Sigmoid colon (tissue), 7 donors: ENCODE measurements around the gene MCM3. TPM values are rescaled to one million over a fixed set of nuclear protein-coding genes. Genes with fewer than 3 reads are reported as not detected.

Experiments
- DNase-seq: peaks from one replicate; pipeline ENCODE4 v3.0.0-alpha.2; 2019
- H3K27ac ChIP-seq, 4 donors: fragments of 200-600 bp; sonication (generic); one replicate each; pipeline ENCODE4 v1.5.1; 2016 to 2019; ENCODE audit warnings: mild to moderate bottlenecking in 1 of 4
- H3K27me3 ChIP-seq, 3 donors: fragments of 200-600 bp; sonication (generic); one replicate each; pipeline ENCODE4 v1.5.1; 2019; ENCODE audit warnings: mild to moderate bottlenecking in 1 of 3
- H3K36me3 ChIP-seq, 4 donors: fragments of 200-600 bp; sonication (generic); one replicate each; pipeline ENCODE4 v1.5.1; 2016 to 2019
- H3K4me1 ChIP-seq, 4 donors: fragments of 200-600 bp; sonication (generic); one replicate each; pipeline ENCODE4 v1.5.1; 2017 to 2019
- H3K4me3 ChIP-seq, 4 donors: fragments of 200-600 bp; sonication (generic); one replicate each; pipeline ENCODE4 v1.5.1; 2017 to 2019; ENCODE audit warnings: mild to moderate bottlenecking in 2 of 4, moderate library complexity in 1 of 4
- H3K9me3 ChIP-seq, 4 donors: fragments of 200-600 bp in 3 of 4; sonication (generic) in 3 of 4; one replicate each; pipeline versions ENCODE4 v1.5.1 to v1.6.1; 2013 to 2019
- EP300 ChIP-seq, 4 donors: sonication (generic); formaldehyde crosslinking; IDR thresholded peaks; one replicate each; pipeline ENCODE4 v1.6.1; 2017; ENCODE audit warnings: antibody characterized with exemption in 4 of 4
- POLR2A ChIP-seq, 2 donors: fragments of 450-650 bp; IDR thresholded peaks; one replicate each; pipeline ENCODE4 v1.6.1; 2016; ENCODE audit warnings: antibody characterized with exemption in 2 of 2, mild to moderate bottlenecking in 2 of 2, moderate library complexity in 2 of 2
- POLR2AphosphoS5 ChIP-seq, 4 donors: sonication (generic); formaldehyde crosslinking; IDR thresholded peaks; one replicate each; pipeline ENCODE4 v1.6.1; 2017; ENCODE audit warnings: antibody characterized with exemption in 4 of 4
- WGBS, 2 donors: extraction: QIAGEN DNeasy Blood & Tissue Kit; methylation state at CpG; one replicate each; pipeline ENCODE4 v1.1.7; 2013; 5-methylcytosine and 5-hydroxymethylcytosine counted together
- intact Hi-C: fragments of 100-400 bp; cut with DNase I; formaldehyde crosslinking; loops from one replicate; pipeline ENCODE4 v1.15.1; 2023
- polyA plus RNA-seq, 3 donors: library from polyadenylated mRNA; stranded (reverse); fragments of 200-250 nt; gene quantifications; one replicate each; pipeline ENCODE4 v1.2.3, GENCODE V29; 2013
- total RNA-seq, 4 donors: library from RNA; depleted of rRNA; stranded (reverse); fragments of >200 nt; gene quantifications; one replicate each; pipeline ENCODE4 v1.1.0, GENCODE V29; 2016
- TF ChIP-seq, protein P1 (sequence below), 4 experiments: fragments of 450-650 bp in 3 of 4; fragments of 200-600 bp in 1 of 4; IDR thresholded peaks; one replicate each; pipeline ENCODE4 v1.5.1; 2016 to 2019; ENCODE audit warnings: antibody characterized with exemption in 4 of 4, mild to moderate bottlenecking in 3 of 4, moderate library complexity in 2 of 4
- donor health status: healthy with polysubstance abuse.
- donor health status: Bipolar disorder and iron deficiency.
- donor health status: healthy.

The MCM3 gene
- total and polyA plus RNA-seq, 7 donors = 13.2 to 54.7 (median 32.7) TPM

DNA sequence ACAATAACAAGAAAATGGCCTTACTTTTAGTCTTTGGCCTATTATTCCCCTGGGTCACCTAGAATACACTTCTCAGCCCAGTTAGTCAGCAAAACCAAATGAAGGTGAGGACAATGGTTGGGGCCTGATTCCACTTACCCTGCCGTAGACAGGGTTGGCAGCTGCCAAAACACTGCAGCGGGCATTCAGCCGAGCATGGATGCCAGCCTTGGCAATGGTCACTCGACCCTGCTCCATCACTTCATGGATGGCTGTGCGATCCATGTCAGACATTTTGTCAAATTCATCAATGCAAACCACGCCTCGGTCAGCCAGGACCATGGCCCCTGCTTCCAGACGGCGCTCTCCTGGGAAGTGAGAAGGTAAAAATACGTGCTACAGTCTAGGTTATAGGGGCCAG is 8.4 kb downstream of the MCM3 start:
- Histone ChIP-seq H3K4me1 (no peaks in the 10 kb centered on the region), H3K36me3 (peaks cover 17 to 97% (median 45%) of the 10 kb centered on the region in 4 donors), H3K9me3 (no peaks in the 10 kb centered on the region), H3K27ac (no peak overlapping the region), H3K4me3 (no peak overlapping the region), H3K27me3 (no peaks in the 10 kb centered on the region)
- intact Hi-C loops = no loop called here
- TF ChIP-seq EP300 (IDR thresholded peaks at IDR 0.05) (no peak), POLR2AphosphoS5 (IDR thresholded peaks at IDR 0.05) (no peak), POLR2A (IDR thresholded peaks at IDR 0.05) (no peak)
- TF ChIP-seq, protein P1, sequence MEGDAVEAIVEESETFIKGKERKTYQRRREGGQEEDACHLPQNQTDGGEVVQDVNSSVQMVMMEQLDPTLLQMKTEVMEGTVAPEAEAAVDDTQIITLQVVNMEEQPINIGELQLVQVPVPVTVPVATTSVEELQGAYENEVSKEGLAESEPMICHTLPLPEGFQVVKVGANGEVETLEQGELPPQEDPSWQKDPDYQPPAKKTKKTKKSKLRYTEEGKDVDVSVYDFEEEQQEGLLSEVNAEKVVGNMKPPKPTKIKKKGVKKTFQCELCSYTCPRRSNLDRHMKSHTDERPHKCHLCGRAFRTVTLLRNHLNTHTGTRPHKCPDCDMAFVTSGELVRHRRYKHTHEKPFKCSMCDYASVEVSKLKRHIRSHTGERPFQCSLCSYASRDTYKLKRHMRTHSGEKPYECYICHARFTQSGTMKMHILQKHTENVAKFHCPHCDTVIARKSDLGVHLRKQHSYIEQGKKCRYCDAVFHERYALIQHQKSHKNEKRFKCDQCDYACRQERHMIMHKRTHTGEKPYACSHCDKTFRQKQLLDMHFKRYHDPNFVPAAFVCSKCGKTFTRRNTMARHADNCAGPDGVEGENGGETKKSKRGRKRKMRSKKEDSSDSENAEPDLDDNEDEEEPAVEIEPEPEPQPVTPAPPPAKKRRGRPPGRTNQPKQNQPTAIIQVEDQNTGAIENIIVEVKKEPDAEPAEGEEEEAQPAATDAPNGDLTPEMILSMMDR (IDR thresholded peaks at IDR 0.05) = no peak
- no peak for DNase-seq
- 95% methylated on average over 10 of the region's 10 CpGs for WGBS, 2 donors

DNA sequence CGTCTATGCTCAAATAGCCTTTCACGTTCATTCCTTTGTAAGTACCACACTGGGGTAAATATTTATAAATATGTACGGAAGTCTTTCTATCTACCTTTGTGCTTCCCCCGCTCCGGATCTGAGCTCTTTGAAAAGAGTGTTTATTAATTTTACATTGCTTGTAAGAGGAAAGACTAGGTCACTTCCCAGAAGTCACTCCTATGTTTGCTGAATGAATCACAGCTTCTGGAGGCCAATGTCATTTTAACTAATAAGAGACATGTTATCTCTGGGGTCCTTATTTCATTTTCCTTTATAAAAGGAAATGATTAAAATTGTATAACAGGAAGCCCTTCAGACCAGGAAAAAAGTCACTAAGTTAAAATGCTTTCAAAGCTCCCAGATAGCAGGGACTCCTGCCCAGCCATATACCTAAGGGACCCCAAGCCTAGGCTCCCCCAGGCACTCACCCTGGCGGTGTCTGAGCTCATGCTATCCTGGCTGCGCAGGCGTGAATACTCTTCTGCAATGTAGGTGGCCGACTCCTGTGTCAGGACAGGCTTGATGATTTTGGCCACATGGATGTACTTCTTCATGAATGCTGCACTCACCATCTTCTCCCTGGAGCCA is 12.6 kb downstream of the MCM3 start:
- no peaks in the 10 kb centered on the region for H3K4me1 ChIP-seq
- peaks cover 26 to 99% (median 49%) of the 10 kb centered on the region in 4 donors for H3K36me3 ChIP-seq
- peak overlapping the region in 1 of 4 donors; percentile 43 for H3K27ac ChIP-seq
- no peaks in the 10 kb centered on the region for H3K27me3 ChIP-seq
- no peaks in the 10 kb centered on the region for H3K9me3 ChIP-seq
- DNase-seq = no peak
- intact Hi-C loops = no loop called here
- no peak overlapping the region for H3K4me3 ChIP-seq
- no peak for TF ChIP-seq EP300 (IDR thresholded peaks at IDR 0.05)
- no peak for TF ChIP-seq POLR2AphosphoS5 (IDR thresholded peaks at IDR 0.05)
- TF ChIP-seq POLR2A (IDR thresholded peaks at IDR 0.05) = no peak
- TF ChIP-seq, protein P1 (IDR thresholded peaks at IDR 0.05) = no peak
- 86 to 88% methylated on average over 9 of the region's 9 CpGs for WGBS, 2 donors

DNA sequence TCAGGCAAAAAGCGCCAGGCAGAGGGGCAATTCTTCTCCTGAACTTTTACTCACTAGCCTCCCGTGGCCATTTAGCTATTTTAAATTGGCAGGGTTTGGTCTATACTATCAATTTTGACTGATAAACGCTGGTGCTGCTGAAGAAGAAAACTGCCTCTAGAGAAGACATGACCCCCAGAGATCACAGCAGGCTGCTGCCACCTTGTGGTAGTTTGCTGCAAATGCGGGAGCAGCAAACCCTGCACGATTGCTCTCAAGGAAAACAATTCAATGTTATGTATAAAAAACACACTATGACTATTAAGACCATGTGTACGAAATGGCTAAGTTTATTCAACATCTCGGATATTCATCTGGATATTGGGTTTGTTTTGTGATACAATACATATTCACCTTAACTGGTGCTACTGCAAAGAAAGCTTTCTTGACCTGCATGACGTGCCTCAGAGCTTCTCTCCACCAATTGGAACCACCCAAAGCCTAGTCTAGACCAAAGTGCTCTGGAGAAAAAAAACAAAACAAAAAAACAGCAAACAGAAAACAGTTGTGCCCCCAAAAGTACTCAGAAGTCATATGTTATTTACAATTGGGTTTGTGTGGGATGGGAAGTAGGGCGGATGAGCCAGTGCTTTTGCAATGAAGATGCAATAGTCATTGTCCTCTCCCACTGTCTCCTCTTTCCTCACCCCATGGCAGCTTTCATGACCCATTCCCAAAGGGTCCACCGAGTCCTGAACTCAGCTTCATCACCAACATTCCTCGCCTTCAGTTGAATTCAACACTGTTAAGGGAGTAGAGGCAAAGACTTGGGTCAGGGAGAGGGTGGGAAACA is 20.6 kb downstream of the MCM3 start:
- H3K36me3 ChIP-seq = peaks cover 6 to 52% (median 30%) of the 10 kb centered on the region in 4 donors
- no peak for DNase-seq
- 46 to 51% methylated on average over 11 of the region's 11 CpGs for WGBS, 2 donors
- H3K4me3 ChIP-seq = no peak overlapping the region
- H3K9me3 ChIP-seq = no peaks in the 10 kb centered on the region
- H3K27ac ChIP-seq = no peak overlapping the region
- peaks cover 0 to 15% (median 5%) of the 10 kb centered on the region in 4 donors for H3K4me1 ChIP-seq
- TF ChIP-seq, protein P1 (IDR thresholded peaks at IDR 0.05) = peak; percentile 30 to 89 (median 64)
- no peak for TF ChIP-seq POLR2A (IDR thresholded peaks at IDR 0.05)
- H3K27me3 ChIP-seq = no peaks in the 10 kb centered on the region
- intact Hi-C loops = loop anchor here (2.0 to 10.0 kb wide), 3 partner anchors 101 to 1447 kb away; partner anchors contain the start of gene TFAP2B

DNA sequence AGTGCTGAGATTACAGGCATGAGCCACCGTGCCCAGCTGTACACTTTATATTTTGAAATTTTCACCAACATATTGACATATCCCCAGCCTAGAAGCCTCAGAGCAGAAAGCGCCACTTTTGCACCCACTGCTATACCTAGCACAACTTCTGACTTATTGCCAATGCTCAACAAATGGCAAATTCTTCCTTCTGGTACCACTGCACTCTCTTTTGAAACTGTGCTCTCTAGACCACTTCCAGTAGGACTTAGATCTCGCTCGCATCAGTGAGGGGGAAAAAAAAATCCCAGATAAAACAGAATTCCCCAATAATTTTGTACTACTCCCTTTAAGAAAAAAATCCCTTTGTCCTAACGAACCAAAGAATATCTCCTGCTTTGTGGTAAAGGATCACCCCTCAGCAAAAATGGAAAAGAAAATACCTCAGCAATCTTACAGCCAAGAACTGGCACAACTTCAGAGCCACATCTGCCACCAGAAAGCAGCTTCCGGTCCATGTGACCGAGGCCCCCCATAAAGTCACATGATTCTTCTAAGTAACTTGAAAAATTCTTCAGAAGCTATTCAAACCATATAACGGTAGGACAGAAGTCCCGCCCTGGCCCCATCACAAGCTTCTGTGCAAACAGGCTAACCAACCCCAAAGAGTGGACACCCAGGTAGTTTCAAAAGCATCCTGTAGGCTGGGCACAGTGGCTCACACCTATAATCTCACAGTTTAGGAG is 21.8 kb downstream of the MCM3 start:
- no peak overlapping the region for H3K4me3 ChIP-seq
- no peak for TF ChIP-seq POLR2AphosphoS5 (IDR thresholded peaks at IDR 0.05)
- TF ChIP-seq, protein P1 (IDR thresholded peaks at IDR 0.05) = no peak
- no peak for TF ChIP-seq POLR2A (IDR thresholded peaks at IDR 0.05)
- no peak for TF ChIP-seq EP300 (IDR thresholded peaks at IDR 0.05)
- WGBS, 2 donors = 85 to 88% methylated on average over 9 of the region's 9 CpGs
- no peaks in the 10 kb centered on the region for H3K27me3 ChIP-seq
- H3K36me3 ChIP-seq = peaks cover 1 to 41% (median 20%) of the 10 kb centered on the region in 4 donors
- no peak overlapping the region for H3K27ac ChIP-seq
- H3K9me3 ChIP-seq = no peaks in the 10 kb centered on the region
- intact Hi-C loops = loop anchor here (5.0 to 10.0 kb wide), 2 partner anchors 198 to 1445 kb away; partner anchors contain the start of gene TFAP2B
- peaks cover 0 to 15% (median 5%) of the 10 kb centered on the region in 4 donors for H3K4me1 ChIP-seq
- no peak for DNase-seq
